HG03175 (cell line): ENCODE results near the gene JAG1.

Experiments used
- ATAC-seq: cut with Tn5 transposase; IDR thresholded peaks from one replicate; pipeline ENCODE4 v1.9.1; 2021; ENCODE audit warnings: mild to moderate bottlenecking, moderate library complexity; ENCODE audit not compliant: unreplicated experiment

JAG1 gene

GRCh38 chr20:10673842-10674683, at the start of gene JAG1:
JAG1 (minus strand) TSS chr20:10673999; CDS start chr20:10673530, 469 bp downstream.
- ATAC-seq = peak; percentile 61

- no peak for ATAC-seq
Measured at GRCh38 chr20:10721976-10722375, 48.2 kb upstream of the JAG1 start.

GRCh38 chr20:10721137-10721896, 47.5 kb upstream of the JAG1 start:
- no peak for ATAC-seq

GRCh38 chr20:10720565-10720964, 46.8 kb upstream of the JAG1 start:
- ATAC-seq = no peak

GRCh38 chr20:10719740-10720385, 46.1 kb upstream of the JAG1 start:
- ATAC-seq = no peak

- no peak for ATAC-seq
Measured at GRCh38 chr20:10718661-10719060, 44.9 kb upstream of the JAG1 start.

- ATAC-seq = no peak
Measured at GRCh38 chr20:10716855-10717254, 43.1 kb upstream of the JAG1 start.

GRCh38 chr20:10715035-10715434, 41.2 kb upstream of the JAG1 start:
- ATAC-seq = peak; percentile 34

- ATAC-seq = peak; percentile 40
Measured at GRCh38 chr20:10714236-10714975, 40.6 kb upstream of the JAG1 start.

GRCh38 chr20:10713161-10713560, 39.4 kb upstream of the JAG1 start:
- ATAC-seq = no peak

GRCh38 chr20:10711903-10712451, 38.2 kb upstream of the JAG1 start:
- no peak for ATAC-seq

GRCh38 chr20:10710991-10711775, 37.4 kb upstream of the JAG1 start:
- ATAC-seq = no peak

GRCh38 chr20:10709916-10710315, 36.1 kb upstream of the JAG1 start:
- no peak for ATAC-seq

- no peak for ATAC-seq
Measured at GRCh38 chr20:10708351-10709185, 34.8 kb upstream of the JAG1 start.

GRCh38 chr20:10707791-10708190, 34.0 kb upstream of the JAG1 start:
- ATAC-seq = no peak

- no peak for ATAC-seq
Measured at GRCh38 chr20:10707068-10707467, 33.3 kb upstream of the JAG1 start.

- ATAC-seq = no peak
Measured at GRCh38 chr20:10706460-10706811, 32.6 kb upstream of the JAG1 start.

- ATAC-seq = no peak
Measured at GRCh38 chr20:10705801-10706459, 32.1 kb upstream of the JAG1 start.
